H1 (cell line): ENCODE measurements around the gene BLOC1S3. TPM values are rescaled to one million over a fixed set of nuclear protein-coding genes. Genes with fewer than 3 reads are reported as not detected.

Experiments
- CHD2 ChIP-seq: IDR thresholded peaks from 2 replicates; pipeline ENCODE4 v1.6.1; 2012; ENCODE audit warnings: low read length, improper control_type of control experiment
- CREB1 ChIP-seq: IDR thresholded peaks from 2 replicates; pipeline ENCODE4 v1.6.1; 2012; ENCODE audit warnings: inconsistent platforms
- EZH2 ChIP-seq: fragments of 200-600 bp; sonication (generic); IDR thresholded peaks from 2 replicates; pipeline ENCODE4 v1.7.1; 2012; ENCODE audit warnings: low read depth, mild to moderate bottlenecking, moderate library complexity, low read length, inconsistent platforms; ENCODE audit not compliant: severe bottlenecking
- SAP30 ChIP-seq: fragments of 300-600 bp; sonication (generic); IDR thresholded peaks from 2 replicates; pipeline ENCODE4 v1.7.1; 2012; ENCODE audit warnings: low read length, moderate library complexity, mild to moderate bottlenecking, inconsistent platforms; ENCODE audit not compliant: insufficient read depth, insufficient replicate concordance
- SP2 ChIP-seq: IDR thresholded peaks from 2 replicates; pipeline ENCODE4 v1.6.1; 2012; ENCODE audit warnings: mild to moderate bottlenecking, low read length, inconsistent platforms
- TBP ChIP-seq: IDR thresholded peaks from 2 replicates; pipeline ENCODE4 v1.6.1; 2011; ENCODE audit warnings: low read depth, low read length, improper control_type of control experiment
- TCF12 ChIP-seq: IDR thresholded peaks from 2 replicates; pipeline ENCODE4 v1.6.1; 2011; ENCODE audit warnings: low read depth, mild to moderate bottlenecking, low read length
- TEAD4 ChIP-seq: IDR thresholded peaks from 2 replicates; pipeline ENCODE4 v1.6.1; 2012; ENCODE audit warnings: low read depth, low read length, inconsistent platforms, mixed read lengths
- polyA plus RNA-seq, 7 experiments: library from polyadenylated mRNA; depleted of rRNA in 3 of 7; stranded (reverse) in 5 of 7; unstranded in 2 of 7; fragments of >200 nt in 5 of 7; fragments of 200-250 nt in 2 of 7; gene quantifications; 1 replicate in 5 of 7; 2 replicates in 1 of 7; 4 replicates in 1 of 7; pipeline versions ENCODE4 v1.2.1 to v1.2.3, GENCODE V29; 2011 to 2013; ENCODE audit warnings: missing spikeins in 2 of 7, mixed read lengths in 2 of 7
- total RNA-seq: library from RNA; stranded (reverse); fragmentation: NEBNext Ultra II Directional; extraction: Animal tissue kit (Norgen Biotek cat#: 25700); gene quantifications from 2 replicates; pipeline ENCODE4 v1.2.1, GENCODE V29; 2021
- TF ChIP-seq, protein P1 (sequence below): fragments of 300-600 bp; sonication (generic); IDR thresholded peaks from 2 replicates; pipeline ENCODE4 v1.7.1; 2012; ENCODE audit warnings: low read length, moderate library complexity, mild to moderate bottlenecking, inconsistent platforms; ENCODE audit not compliant: insufficient replicate concordance
- TF ChIP-seq, protein P2 (sequence below): IDR thresholded peaks from 2 replicates; pipeline ENCODE4 v1.6.1; 2012; ENCODE audit warnings: inconsistent platforms
- TF ChIP-seq, protein P3 (sequence below): IDR thresholded peaks from 2 replicates; pipeline ENCODE4 v1.6.1; 2011; ENCODE audit warnings: low read length, improper control_type of control experiment

The BLOC1S3 gene
- total and polyA plus RNA-seq, 2 of the 8 experiments (the other 6 are each of a cell fraction or from before 2014, with no cell fraction given) = 6.0 to 6.1 TPM

DNA sequence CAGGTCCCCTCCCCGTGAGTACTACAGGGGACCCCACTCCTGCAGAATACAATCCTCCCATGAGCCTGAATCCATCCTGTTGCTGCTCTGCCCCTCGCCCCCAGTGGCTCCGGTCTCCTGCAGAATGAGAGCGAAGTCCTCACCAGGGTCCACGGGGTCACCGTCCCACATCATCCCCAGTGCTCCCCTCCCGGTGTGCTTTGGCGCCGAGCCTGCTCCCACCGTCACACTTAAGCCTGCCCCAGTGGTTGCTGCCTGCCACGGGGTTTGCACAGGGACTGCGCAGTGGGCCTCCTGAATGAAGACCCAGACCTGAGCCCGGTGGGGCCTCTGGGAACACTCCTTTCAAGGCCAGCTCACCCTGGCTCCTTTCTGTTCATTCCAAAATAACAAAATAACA lies 48.3 kb upstream of the BLOC1S3 start (continued):
- TF ChIP-seq, protein P1, sequence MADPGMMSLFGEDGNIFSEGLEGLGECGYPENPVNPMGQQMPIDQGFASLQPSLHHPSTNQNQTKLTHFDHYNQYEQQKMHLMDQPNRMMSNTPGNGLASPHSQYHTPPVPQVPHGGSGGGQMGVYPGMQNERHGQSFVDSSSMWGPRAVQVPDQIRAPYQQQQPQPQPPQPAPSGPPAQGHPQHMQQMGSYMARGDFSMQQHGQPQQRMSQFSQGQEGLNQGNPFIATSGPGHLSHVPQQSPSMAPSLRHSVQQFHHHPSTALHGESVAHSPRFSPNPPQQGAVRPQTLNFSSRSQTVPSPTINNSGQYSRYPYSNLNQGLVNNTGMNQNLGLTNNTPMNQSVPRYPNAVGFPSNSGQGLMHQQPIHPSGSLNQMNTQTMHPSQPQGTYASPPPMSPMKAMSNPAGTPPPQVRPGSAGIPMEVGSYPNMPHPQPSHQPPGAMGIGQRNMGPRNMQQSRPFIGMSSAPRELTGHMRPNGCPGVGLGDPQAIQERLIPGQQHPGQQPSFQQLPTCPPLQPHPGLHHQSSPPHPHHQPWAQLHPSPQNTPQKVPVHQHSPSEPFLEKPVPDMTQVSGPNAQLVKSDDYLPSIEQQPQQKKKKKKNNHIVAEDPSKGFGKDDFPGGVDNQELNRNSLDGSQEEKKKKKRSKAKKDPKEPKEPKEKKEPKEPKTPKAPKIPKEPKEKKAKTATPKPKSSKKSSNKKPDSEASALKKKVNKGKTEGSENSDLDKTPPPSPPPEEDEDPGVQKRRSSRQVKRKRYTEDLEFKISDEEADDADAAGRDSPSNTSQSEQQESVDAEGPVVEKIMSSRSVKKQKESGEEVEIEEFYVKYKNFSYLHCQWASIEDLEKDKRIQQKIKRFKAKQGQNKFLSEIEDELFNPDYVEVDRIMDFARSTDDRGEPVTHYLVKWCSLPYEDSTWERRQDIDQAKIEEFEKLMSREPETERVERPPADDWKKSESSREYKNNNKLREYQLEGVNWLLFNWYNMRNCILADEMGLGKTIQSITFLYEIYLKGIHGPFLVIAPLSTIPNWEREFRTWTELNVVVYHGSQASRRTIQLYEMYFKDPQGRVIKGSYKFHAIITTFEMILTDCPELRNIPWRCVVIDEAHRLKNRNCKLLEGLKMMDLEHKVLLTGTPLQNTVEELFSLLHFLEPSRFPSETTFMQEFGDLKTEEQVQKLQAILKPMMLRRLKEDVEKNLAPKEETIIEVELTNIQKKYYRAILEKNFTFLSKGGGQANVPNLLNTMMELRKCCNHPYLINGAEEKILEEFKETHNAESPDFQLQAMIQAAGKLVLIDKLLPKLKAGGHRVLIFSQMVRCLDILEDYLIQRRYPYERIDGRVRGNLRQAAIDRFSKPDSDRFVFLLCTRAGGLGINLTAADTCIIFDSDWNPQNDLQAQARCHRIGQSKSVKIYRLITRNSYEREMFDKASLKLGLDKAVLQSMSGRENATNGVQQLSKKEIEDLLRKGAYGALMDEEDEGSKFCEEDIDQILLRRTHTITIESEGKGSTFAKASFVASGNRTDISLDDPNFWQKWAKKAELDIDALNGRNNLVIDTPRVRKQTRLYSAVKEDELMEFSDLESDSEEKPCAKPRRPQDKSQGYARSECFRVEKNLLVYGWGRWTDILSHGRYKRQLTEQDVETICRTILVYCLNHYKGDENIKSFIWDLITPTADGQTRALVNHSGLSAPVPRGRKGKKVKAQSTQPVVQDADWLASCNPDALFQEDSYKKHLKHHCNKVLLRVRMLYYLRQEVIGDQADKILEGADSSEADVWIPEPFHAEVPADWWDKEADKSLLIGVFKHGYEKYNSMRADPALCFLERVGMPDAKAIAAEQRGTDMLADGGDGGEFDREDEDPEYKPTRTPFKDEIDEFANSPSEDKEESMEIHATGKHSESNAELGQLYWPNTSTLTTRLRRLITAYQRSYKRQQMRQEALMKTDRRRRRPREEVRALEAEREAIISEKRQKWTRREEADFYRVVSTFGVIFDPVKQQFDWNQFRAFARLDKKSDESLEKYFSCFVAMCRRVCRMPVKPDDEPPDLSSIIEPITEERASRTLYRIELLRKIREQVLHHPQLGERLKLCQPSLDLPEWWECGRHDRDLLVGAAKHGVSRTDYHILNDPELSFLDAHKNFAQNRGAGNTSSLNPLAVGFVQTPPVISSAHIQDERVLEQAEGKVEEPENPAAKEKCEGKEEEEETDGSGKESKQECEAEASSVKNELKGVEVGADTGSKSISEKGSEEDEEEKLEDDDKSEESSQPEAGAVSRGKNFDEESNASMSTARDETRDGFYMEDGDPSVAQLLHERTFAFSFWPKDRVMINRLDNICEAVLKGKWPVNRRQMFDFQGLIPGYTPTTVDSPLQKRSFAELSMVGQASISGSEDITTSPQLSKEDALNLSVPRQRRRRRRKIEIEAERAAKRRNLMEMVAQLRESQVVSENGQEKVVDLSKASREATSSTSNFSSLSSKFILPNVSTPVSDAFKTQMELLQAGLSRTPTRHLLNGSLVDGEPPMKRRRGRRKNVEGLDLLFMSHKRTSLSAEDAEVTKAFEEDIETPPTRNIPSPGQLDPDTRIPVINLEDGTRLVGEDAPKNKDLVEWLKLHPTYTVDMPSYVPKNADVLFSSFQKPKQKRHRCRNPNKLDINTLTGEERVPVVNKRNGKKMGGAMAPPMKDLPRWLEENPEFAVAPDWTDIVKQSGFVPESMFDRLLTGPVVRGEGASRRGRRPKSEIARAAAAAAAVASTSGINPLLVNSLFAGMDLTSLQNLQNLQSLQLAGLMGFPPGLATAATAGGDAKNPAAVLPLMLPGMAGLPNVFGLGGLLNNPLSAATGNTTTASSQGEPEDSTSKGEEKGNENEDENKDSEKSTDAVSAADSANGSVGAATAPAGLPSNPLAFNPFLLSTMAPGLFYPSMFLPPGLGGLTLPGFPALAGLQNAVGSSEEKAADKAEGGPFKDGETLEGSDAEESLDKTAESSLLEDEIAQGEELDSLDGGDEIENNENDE = no peak
- TF ChIP-seq SAP30 = no peak
- TF ChIP-seq, protein P2, sequence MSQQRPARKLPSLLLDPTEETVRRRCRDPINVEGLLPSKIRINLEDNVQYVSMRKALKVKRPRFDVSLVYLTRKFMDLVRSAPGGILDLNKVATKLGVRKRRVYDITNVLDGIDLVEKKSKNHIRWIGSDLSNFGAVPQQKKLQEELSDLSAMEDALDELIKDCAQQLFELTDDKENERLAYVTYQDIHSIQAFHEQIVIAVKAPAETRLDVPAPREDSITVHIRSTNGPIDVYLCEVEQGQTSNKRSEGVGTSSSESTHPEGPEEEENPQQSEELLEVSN = no peak
- no peak for TF ChIP-seq CREB1
- TF ChIP-seq SP2 = no peak
- no peak for TF ChIP-seq TCF12
- TF ChIP-seq TEAD4 = no peak
- TF ChIP-seq, protein P3, sequence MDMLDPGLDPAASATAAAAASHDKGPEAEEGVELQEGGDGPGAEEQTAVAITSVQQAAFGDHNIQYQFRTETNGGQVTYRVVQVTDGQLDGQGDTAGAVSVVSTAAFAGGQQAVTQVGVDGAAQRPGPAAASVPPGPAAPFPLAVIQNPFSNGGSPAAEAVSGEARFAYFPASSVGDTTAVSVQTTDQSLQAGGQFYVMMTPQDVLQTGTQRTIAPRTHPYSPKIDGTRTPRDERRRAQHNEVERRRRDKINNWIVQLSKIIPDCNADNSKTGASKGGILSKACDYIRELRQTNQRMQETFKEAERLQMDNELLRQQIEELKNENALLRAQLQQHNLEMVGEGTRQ = no peak
- no peak for TF ChIP-seq EZH2
- TF ChIP-seq CHD2 = no peak
- TF ChIP-seq TBP = no peak
